ENCODE measurements around the gene ATP9B.
"Not testable (repeated sequence)": the region's sequence is repeated elsewhere in the genome, so short reads cannot be mapped to it uniquely, and the experiment has no call there.

Gene ATP9B

DNA sequence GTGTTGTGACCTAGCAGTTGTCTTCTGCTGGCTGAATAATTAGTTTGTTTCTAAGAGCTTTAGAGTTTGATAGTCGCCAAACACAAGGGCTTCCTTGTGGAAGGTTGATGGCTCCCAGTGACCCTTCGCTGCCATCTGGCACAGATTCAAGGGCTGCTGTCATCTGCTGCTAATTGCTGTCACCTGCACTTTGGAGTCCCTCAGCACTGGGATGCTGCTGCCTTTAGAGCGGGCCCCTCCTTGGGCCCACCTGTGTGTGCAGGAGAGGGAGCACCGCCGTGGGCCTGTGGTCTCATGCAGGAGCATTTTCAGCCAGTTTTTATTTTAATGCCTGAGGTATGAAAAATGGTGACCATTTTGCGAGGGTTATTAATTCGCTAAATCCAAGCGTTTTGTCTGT is 172.6 kb downstream of the ATP9B start:
- no peak for DNase-seq

DNA sequence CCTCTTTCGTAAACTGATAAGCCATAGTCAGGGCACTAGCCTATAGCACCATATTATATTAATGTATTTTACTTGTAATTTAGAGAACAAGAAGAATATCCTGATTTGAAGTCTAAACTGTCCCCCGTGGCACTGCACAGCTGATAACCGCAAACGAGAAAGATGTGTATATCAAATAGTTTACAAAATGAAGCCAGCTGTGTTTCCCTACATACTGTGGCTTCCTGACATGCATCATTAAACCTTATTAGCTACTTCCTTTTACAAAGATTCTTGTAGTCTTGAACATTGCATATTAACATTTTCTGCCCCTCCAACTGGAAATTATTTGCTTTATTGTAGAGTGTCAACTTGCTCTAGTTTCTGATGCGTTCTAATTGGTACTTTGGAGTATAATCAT is 173.1 kb downstream of the ATP9B start:
- DNase-seq, result no peak

- no peak for DNase-seq
Observed at GRCh38 chr18:79245517-79246001, 176.4 kb downstream of the ATP9B start.

DNA sequence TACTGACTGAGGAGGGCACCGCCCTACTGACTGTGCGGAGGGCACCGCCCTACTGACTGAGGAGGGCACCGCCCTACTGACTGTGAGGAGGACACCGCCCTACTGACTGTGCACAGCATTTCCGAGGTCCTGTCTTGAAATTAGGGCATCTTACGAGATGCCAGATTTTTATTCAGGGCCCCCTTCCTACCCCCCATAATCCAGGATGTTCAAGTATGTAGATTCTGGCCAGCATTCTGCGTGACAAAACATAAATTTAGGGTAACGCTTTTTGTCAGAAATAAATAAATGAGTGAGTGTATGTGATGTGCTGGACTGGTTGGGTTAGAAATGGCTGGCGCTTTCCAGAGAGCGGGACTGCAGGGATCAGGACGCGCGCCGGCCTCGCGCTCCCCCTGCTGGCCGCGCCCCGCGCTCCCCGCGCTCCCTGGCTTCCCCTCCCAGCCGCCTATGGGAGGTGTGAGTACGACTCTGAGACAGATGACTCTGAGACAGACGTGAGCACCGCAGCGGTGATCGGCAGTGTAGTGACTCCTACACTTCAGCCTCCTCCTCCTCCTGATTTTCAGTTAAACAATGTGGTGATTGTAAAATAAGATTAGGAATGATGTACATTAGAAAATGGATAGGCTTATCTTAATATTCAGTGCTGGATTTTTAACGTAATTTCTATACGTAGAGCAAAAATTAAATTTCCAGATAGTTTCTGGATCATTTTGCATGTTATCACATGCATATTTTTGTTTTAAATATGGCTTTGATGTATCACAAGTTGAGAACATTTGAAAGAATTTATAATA is 177.3 kb downstream of the ATP9B start:
- peak in 47 of 56 donors; percentile 28 to 82 (median 54) for DNase-seq

GRCh38 chr18:79248495-79249060 is 179.4 kb downstream of the ATP9B start:
- no peak for DNase-seq

DNA sequence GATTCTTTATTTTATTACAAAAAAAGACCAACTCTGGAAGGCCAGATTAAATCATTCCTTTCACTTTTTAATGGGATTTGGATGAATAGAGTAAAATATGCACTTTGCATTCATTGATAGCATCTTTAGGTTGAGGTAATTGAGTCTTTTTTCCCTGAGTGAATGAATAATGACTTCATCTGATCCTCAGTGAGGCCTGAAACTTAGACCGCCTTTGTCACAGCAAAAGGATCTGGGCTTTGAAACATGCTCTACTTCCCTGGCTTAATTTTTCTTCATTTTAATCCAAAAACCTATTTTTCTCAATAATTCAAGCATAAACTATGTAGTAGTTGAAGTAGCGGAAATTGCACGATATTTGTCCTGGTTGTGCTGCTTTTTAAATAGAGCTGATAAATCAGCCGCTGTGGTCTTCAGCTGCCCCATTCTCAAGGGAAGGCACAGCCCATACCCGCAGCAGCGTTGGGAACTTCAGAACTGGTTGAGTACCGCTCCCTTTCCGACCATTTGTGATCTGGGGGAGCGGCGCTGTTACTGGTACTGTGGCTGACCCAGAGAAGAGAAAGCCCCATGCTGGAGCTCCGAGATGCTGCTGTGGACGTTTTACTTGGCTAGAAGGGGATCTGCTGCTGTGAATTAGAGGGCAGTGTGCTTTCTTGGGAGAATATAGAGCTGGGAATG is 181.2 kb downstream of the ATP9B start:
- no peak for DNase-seq

DNA sequence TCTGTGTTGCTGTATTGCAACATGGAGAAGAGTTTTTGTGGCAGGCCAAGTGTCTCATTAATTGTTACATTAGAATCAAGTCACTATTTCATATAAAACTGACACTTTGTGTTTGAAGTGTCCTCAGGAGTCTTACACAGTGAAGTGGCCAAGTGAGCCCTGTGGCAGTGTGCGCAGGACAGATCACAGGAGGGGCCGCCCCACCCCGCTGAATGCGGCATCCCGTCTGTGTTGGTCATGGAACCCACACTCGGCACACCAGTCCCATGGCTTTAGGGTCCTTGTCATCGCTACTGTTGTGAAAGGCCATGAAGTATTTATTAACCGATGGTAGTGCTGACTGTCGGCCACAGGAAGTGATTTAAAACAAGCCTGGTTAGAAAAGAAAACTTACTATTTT is 181.8 kb downstream of the ATP9B start:
- DNase-seq, result no peak

- no peak for DNase-seq
Observed at GRCh38 chr18:79252904-79253633, 183.9 kb downstream of the ATP9B start.

DNA sequence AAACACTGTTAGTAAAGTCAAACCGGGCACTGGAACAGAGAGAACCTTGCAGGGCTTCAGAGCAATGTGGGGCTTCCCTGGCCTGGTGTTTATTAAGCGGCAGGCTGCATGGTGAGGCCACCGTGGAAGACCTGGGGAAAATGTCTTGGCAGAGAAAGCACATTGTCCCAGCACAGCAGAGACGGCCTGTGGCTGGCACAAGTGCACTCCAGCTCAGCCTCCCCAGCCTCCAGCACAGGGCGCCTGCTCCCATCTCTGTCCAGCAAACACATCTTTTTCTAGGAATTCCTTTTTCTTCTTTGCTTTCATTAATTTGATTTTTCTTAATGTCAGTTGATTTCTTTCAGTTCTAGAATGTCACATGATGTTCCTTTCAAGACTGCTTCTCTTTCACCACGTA is 188.3 kb downstream of the ATP9B start:
- peak in 13 of 56 donors; percentile 12 to 55 (median 35) for DNase-seq

DNA sequence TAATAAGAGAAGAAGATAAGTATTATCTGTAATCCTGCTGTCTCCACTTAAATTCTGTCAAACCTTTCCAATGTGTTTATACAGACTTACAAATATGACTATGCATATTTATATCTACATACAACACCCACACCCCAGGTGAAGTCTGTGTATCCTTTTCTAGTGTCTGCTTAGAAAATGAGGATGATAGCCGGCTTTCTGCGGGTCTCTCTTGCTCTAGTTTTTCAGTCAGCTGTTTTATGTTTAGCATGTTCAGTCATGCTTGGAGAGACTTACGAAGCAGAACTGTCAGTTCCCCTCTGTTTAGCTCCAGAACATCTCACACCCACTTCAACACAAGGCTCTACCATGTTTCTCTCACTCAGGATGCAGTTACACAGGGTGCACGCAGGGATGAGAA is 189.3 kb downstream of the ATP9B start:
- no peak for DNase-seq

DNA sequence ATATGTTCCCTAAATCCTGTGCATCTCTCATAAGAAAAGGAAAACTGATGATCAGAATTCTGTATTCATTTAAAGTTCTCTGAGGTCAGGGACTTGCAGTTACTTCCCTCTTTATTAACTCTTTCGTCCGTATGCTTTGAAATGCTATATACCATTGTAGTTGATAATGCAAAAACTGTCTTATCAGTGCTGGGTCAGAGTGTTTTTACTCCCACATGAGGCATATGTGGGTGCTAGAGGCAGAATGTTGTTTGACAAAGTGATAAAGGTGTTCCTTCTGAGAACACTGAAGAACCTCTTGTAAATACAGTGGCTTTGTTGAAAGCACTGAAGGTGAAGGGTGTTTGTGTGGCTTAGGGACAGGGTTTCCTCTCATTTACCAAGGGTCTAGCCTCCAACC is 190.0 kb downstream of the ATP9B start:
- no peak for DNase-seq

DNA sequence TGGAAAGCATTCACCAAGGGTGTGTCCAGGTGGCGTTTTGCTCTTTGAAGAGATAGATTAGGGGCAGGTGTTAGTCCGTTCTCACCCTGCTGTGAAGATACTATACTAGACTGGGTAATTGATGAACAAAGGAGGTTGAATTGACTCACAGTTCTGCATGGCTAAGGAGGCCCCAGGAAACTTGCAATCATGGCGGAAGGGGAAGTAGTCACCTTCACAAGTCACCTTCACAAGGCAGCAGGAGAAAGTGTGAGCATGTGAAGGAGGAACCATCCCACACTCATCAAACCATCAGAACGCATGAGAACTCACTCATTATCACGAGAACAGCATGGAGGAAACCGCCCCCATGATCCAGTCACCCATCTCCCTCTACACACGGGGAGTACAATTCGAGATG is 190.8 kb downstream of the ATP9B start:
- DNase-seq, result no peak

DNA sequence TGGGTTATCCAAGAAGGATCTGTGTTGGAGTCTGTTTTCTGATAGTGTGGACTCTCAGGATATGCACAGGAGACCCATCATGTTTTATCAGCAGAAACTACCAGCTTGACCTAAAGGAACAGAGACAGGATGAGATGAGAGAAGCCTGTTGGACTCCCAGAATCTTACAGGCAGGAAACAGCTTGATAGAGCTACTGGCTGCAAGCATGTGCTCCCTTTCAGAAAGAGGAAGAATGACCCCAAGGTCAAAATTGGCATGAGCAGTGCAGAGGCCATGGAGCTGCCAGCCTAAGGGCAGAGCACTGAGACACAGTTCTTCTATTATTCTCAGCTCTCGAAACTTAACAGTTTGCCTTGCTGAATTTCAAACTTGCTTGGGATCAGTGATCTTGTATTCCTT is 191.3 kb downstream of the ATP9B start:
- DNase-seq, result peak in 1 of 56 donors; percentile 31

DNA sequence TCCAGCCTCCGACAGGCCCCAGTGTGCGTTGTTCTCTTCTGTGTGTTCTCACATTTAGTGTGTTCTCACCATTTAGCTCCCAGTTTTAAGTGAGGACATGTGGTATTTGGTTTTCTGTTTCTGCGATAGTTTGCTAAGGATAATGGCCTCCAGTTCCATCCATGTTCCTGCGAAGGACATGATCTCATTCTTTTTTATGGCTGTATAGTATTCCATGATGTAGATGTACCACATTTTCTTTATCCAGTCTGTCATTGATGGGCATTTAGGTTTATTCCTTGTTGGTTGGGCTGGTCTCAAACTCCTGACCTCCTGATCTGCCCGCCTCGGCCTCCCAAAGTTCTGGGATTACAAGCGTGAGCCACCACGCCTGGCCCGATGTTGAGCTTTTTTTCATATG is 195.9 kb downstream of the ATP9B start:
- DNase-seq, result not testable (repeated sequence)

- DNase-seq, result not testable (repeated sequence)
Observed at GRCh38 chr18:79271812-79272211, 202.6 kb downstream of the ATP9B start.

DNA sequence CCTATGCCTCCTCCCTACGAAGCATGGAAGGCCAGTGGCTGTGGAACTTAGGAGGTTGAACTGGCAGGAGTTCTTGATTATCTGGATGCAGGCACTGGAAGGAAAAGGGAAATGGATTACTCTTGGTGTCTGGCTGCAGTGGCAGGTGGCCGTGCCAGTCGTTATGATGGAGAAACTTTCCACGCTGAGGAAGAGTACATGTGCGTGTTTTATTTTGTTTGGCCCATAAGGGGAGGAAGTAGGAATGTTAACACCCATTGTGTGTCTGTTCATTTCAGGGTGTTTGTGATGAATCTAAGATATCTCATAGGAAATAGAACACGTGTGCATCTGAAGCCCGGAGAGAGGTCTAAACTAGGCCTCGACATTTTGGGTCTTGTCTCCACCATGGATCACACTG is 203.7 kb downstream of the ATP9B start:
- no peak for DNase-seq

GRCh38 chr18:79274823-79275222 is 205.6 kb downstream of the ATP9B start:
- DNase-seq, result no peak

- DNase-seq, result no peak
Observed at GRCh38 chr18:79275461-79275860, 206.3 kb downstream of the ATP9B start.

- DNase-seq, result no peak
Observed at GRCh38 chr18:79275992-79276391, 206.8 kb downstream of the ATP9B start.

- DNase-seq, result no peak
Observed at GRCh38 chr18:79278896-79279295, 209.7 kb downstream of the ATP9B start.

DNA sequence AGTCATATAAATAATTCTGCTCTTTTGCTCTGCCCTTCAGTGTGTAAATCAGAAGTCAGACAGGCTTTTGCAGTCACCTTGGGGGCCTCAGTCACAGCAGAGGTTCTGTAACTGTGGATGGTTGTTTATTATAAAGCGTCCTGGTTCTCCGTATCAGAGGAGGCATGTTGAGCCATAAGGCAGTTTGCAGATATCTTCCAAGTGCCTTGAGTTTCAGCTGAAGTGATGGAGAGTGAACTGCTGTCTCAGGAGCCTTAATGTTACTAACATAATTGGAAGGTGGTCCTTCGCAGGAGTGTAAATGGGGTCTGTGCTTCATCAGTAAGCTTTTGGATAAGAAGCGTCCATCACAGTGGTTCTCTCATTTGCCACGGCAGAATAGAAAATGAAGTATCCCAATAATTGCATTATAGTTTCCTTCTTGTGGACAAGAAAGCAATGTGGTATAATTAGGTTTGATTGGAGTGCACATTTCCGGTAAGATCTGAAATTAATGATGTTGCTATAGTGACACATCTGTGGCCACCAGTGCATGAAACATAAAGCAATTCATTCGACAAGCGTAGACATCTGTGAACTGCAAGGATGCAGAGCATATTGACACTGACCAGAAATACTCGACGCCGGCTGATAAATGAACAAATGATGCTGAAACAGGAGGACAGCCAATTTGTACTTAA is 214.1 kb downstream of the ATP9B start:
- DNase-seq, result no peak

Measured in amygdala (tissue), 56 donors.